Mesenchymal stem cell (in vitro differentiated cells and primary cell): Measurements from ENCODE around the gene OR52E5.

ENCODE experiments used
- DNase-seq: peaks from one replicate; pipeline ENCODE4 v3.0.0-alpha.2; 2013
- H2AFZ ChIP-seq: one replicate; pipeline ENCODE4 v1.6.1; 2013; ENCODE audit warnings: low read depth, mild to moderate bottlenecking, control low read depth, inconsistent platforms, low read length, moderate library complexity
- H2AK5ac ChIP-seq: 2 replicates; pipeline ENCODE4 v1.6.1; 2013; ENCODE audit warnings: low read length, moderate library complexity, mild to moderate bottlenecking, inconsistent platforms; ENCODE audit not compliant: severe bottlenecking
- H2BK120ac ChIP-seq: one replicate; pipeline ENCODE4 v1.6.1; 2013; ENCODE audit warnings: low read depth, mild to moderate bottlenecking, inconsistent platforms, low read length, moderate library complexity
- H2BK12ac ChIP-seq, 2 experiments: one replicate each; pipeline ENCODE4 v1.6.1; 2013; ENCODE audit warnings: inconsistent platforms in 2 of 2, low read length in 2 of 2, mild to moderate bottlenecking in 2 of 2, moderate library complexity in 2 of 2, control low read depth in 1 of 2
- H2BK15ac ChIP-seq: one replicate; pipeline ENCODE4 v1.6.1; 2013; ENCODE audit warnings: mild to moderate bottlenecking, low read depth, inconsistent platforms; ENCODE audit not compliant: poor library complexity, severe bottlenecking
- H2BK5ac ChIP-seq: 2 replicates; pipeline ENCODE4 v1.6.1; 2013; ENCODE audit warnings: low read depth, mild to moderate bottlenecking, low read length, control low read depth, inconsistent platforms; ENCODE audit not compliant: poor library complexity, severe bottlenecking
- H3K14ac ChIP-seq, 2 experiments: one replicate each; pipeline ENCODE4 v1.6.1; 2013; ENCODE audit warnings: inconsistent platforms in 2 of 2, low read length in 2 of 2, control low read depth in 1 of 2, mild to moderate bottlenecking in 1 of 2, moderate library complexity in 1 of 2
- H3K18ac ChIP-seq, 2 experiments: one replicate each; pipeline ENCODE4 v1.6.1; 2013; ENCODE audit warnings: inconsistent platforms in 2 of 2, low read length in 2 of 2, control low read depth in 1 of 2, low read depth in 1 of 2, mild to moderate bottlenecking in 1 of 2
- H3K23ac ChIP-seq, 2 experiments: one replicate each; pipeline ENCODE4 v1.6.1; 2013; ENCODE audit warnings: inconsistent platforms in 2 of 2, low read length in 2 of 2, mild to moderate bottlenecking in 2 of 2, moderate library complexity in 2 of 2, control low read depth in 1 of 2
- H3K27ac ChIP-seq: 2 replicates; pipeline ENCODE4 v1.5.1; 2013; ENCODE audit warnings: mild to moderate bottlenecking, moderate library complexity, low read length, control low read depth, inconsistent platforms; ENCODE audit not compliant: poor library complexity, severe bottlenecking
- H3K27me3 ChIP-seq, 2 experiments: 2 replicates each; pipeline versions ENCODE4 v1.6.1 to v1.7.0; 2013; ENCODE audit warnings: low read length in 2 of 2, mild to moderate bottlenecking in 2 of 2, moderate library complexity in 2 of 2, control low read depth in 1 of 2, inconsistent platforms in 1 of 2; ENCODE audit not compliant: control insufficient read depth in 1 of 2, insufficient read depth in 1 of 2
- H3K36me3 ChIP-seq, 2 experiments: 2 replicates each; pipeline versions ENCODE4 v1.6.1 to v1.7.0; 2013; ENCODE audit warnings: low read length in 2 of 2, control low read depth in 1 of 2, inconsistent platforms in 1 of 2, low read depth in 1 of 2, mild to moderate bottlenecking in 1 of 2; ENCODE audit not compliant: insufficient read depth in 2 of 2, control insufficient read depth in 1 of 2
- H3K4ac ChIP-seq, 2 experiments: one replicate each; pipeline ENCODE4 v1.6.1; 2013; ENCODE audit warnings: inconsistent platforms in 2 of 2, low read length in 2 of 2, mild to moderate bottlenecking in 2 of 2, moderate library complexity in 2 of 2, control low read depth in 1 of 2, low read depth in 1 of 2
- H3K4me1 ChIP-seq: 2 replicates; pipeline ENCODE4 v1.6.1; 2013; ENCODE audit warnings: low read depth, low read length, control low read depth; ENCODE audit not compliant: control insufficient read depth, insufficient read depth
- H3K4me2 ChIP-seq: 2 replicates; pipeline ENCODE4 v1.6.1; 2013; ENCODE audit warnings: low read length, mild to moderate bottlenecking, inconsistent platforms; ENCODE audit not compliant: poor library complexity, severe bottlenecking
- H3K4me3 ChIP-seq, 2 experiments: 2 replicates each; pipeline versions ENCODE4 v1.5.1 to v1.7.0; 2013; ENCODE audit warnings: low read length in 2 of 2, mild to moderate bottlenecking in 2 of 2, control low read depth in 1 of 2, low read depth in 1 of 2; ENCODE audit not compliant: insufficient read depth in 1 of 2
- H3K79me1 ChIP-seq: replicated peaks from 2 replicates; pipeline ENCODE4 v1.6.1; 2013; ENCODE audit warnings: mild to moderate bottlenecking, control low read depth, low read length, inconsistent platforms; ENCODE audit not compliant: poor library complexity, severe bottlenecking
- H3K9ac ChIP-seq: 2 replicates; pipeline ENCODE4 v1.7.0; 2013; ENCODE audit warnings: mild to moderate bottlenecking, low read length, moderate library complexity
- H3K9me3 ChIP-seq: 2 replicates; pipeline ENCODE4 v1.7.0; 2013; ENCODE audit warnings: mild to moderate bottlenecking, low read length; ENCODE audit not compliant: control insufficient read depth
- H4K8ac ChIP-seq: one replicate; pipeline ENCODE4 v1.6.1; 2013; ENCODE audit warnings: inconsistent platforms, mild to moderate bottlenecking, low read length, moderate library complexity
- H4K91ac ChIP-seq: one replicate; pipeline ENCODE4 v1.6.1; 2013; ENCODE audit warnings: mild to moderate bottlenecking, low read length, inconsistent platforms
- WGBS: methylation state at CpG from one replicate; pipeline ENCODE4 v1.1.7; 2013; ENCODE audit warnings: mixed read lengths; 5-methylcytosine and 5-hydroxymethylcytosine counted together

The OR52E5 gene

DNA sequence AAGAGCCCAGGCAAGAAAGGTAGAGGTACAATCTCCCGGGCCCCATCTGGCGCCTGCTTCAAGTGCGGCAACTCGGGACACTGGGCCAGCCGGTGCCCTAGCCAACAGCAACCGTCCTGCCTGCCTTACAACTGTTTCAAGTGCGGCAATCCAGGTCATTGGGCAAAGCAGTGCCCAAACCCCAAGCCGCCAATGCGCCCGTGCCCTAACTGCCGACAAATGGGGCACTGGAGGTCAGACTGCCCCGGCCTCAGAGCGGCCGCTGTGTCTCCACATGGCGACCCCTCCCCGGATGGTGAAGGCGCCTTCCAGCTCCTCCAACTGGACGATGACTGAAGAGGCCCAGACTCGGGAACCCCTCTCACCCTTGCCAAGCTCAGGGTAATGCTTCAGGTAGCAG, 37.6 kb downstream of the OR52E5 start:
- Histone ChIP-seq H3K18ac (no peak overlapping the region), H3K79me1 (no peaks in the 10 kb centered on the region), H3K4me3 (no peak overlapping the region), H2AFZ (no peak overlapping the region), H3K4me2 (no peak overlapping the region), H2AK5ac (no peak overlapping the region), H3K23ac (no peak overlapping the region), H3K27ac (no peak overlapping the region), H3K27me3 (no peaks in the 10 kb centered on the region), H3K4me1 (no peaks in the 10 kb centered on the region), H2BK12ac (no peak overlapping the region), H2BK120ac (no peak overlapping the region), H3K36me3 (no peaks in the 10 kb centered on the region), H4K91ac (no peak overlapping the region), H4K8ac (no peak overlapping the region), H3K14ac (no peak overlapping the region), H2BK15ac (no peak overlapping the region), H2BK5ac (no peak overlapping the region), H3K9ac (no peak overlapping the region), H3K9me3 (peaks cover 16% of the 10 kb centered on the region), H3K4ac (no peak overlapping the region)
- DNase-seq = no peak
- WGBS = 89% methylated on average over 19 of the region's 19 CpGs

DNA sequence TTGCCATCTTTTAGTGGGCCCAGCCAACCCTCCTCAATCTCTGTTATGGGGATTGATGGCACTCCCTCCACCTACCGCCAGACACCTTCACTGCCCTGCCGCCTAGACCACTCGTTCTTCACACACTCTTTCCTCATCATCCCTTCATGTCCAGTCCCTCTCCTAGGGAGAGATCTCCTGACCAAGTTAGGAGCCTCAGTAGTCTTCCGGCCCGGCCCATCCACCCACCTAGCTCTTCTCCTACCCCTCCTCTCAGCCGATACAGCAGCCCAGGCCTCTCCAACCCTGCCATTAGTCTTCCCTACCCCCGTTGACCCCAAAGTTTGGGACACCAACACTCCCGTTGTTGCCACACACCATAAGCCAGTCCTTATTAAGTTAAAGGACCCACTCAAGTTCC, 38.1 kb downstream of the OR52E5 start:
- no peak overlapping the region for H2AFZ ChIP-seq
- H3K79me1 ChIP-seq = no peaks in the 10 kb centered on the region
- H3K9ac ChIP-seq = no peak overlapping the region
- H4K91ac ChIP-seq = no peak overlapping the region
- H2BK5ac ChIP-seq = no peak overlapping the region
- no peak overlapping the region for H3K4ac ChIP-seq
- H3K18ac ChIP-seq = no peak overlapping the region
- no peak overlapping the region for H4K8ac ChIP-seq
- H3K27ac ChIP-seq = no peak overlapping the region
- no peak overlapping the region for H2AK5ac ChIP-seq
- no peaks in the 10 kb centered on the region for H3K4me1 ChIP-seq
- no peak overlapping the region for H2BK120ac ChIP-seq
- no peak for DNase-seq
- no peak overlapping the region for H3K4me2 ChIP-seq
- no peaks in the 10 kb centered on the region for H3K27me3 ChIP-seq
- no peak overlapping the region for H3K4me3 ChIP-seq
- no peak overlapping the region for H3K14ac ChIP-seq
- no peaks in the 10 kb centered on the region for H3K36me3 ChIP-seq
- H2BK12ac ChIP-seq = no peak overlapping the region
- H3K23ac ChIP-seq = no peak overlapping the region
- WGBS = 91% methylated on average over 8 of the region's 8 CpGs
- H3K9me3 ChIP-seq = peaks cover 16% of the 10 kb centered on the region
- no peak overlapping the region for H2BK15ac ChIP-seq

DNA sequence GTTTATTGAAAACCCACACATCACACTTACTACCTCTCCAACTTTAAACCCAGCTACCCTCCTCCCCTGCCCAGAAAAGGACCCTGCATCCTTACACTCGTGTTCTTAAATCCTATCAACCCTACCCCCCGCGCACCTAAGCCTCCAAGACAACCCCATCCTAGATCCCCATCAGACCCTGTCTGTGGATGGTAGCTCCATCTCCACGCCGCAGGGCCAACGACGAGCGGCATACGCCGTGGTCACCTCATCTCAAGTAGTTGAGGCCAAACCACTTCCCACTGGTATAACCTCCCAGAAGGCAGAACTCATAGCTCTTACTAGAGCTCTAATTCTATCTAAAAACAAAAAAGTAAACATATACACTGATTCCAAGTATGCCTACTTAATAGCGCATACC, 39.7 kb downstream of the OR52E5 start:
- 92% methylated on average over 11 of the region's 11 CpGs for WGBS

DNA sequence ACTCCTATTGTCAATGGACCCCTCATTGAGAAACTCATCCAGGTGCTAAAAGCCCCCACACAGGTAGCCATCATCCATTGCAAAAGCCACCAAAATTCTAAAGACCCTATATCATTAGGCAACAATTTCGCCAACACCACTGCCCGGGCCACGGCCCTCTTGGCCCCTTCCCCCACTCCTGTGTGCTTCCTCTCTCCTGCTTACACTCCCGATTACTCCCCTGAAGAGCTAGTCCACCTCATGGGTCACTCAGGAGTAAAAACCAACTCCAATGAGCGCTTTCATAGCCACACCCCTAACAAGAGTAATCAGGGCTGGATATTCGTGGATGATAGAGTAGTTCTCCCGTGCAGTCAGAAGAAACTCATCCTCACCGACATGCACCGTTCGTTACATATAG, 40.1 kb downstream of the OR52E5 start:
- H2BK5ac ChIP-seq = no peak overlapping the region
- H3K4me2 ChIP-seq = no peak overlapping the region
- 90% methylated on average over 10 of the region's 10 CpGs for WGBS
- no peak for DNase-seq
- no peak overlapping the region for H3K18ac ChIP-seq
- peaks cover 13% of the 10 kb centered on the region for H3K9me3 ChIP-seq
- no peak overlapping the region for H4K8ac ChIP-seq
- no peak overlapping the region for H2AK5ac ChIP-seq
- no peaks in the 10 kb centered on the region for H3K36me3 ChIP-seq
- H2BK15ac ChIP-seq = no peak overlapping the region
- H2AFZ ChIP-seq = no peak overlapping the region
- H3K4me3 ChIP-seq = no peak overlapping the region
- H3K79me1 ChIP-seq = no peaks in the 10 kb centered on the region
- no peak overlapping the region for H2BK12ac ChIP-seq
- H3K9ac ChIP-seq = no peak overlapping the region
- no peak overlapping the region for H2BK120ac ChIP-seq
- no peak overlapping the region for H4K91ac ChIP-seq
- H3K4me1 ChIP-seq = no peaks in the 10 kb centered on the region
- H3K14ac ChIP-seq = no peak overlapping the region
- no peak overlapping the region for H3K23ac ChIP-seq
- H3K4ac ChIP-seq = no peak overlapping the region
- H3K27me3 ChIP-seq = no peaks in the 10 kb centered on the region
- no peak overlapping the region for H3K27ac ChIP-seq

More for the DNA sequence above, 39.7 kb downstream of the OR52E5 start:
- Histone ChIP-seq H2AK5ac (no peak overlapping the region), H3K23ac (no peak overlapping the region), H2BK12ac (no peak overlapping the region), H4K91ac (no peak overlapping the region), H2BK5ac (no peak overlapping the region), H3K18ac (no peak overlapping the region), H3K27me3 (no peaks in the 10 kb centered on the region), H3K4me1 (no peaks in the 10 kb centered on the region), H2AFZ (no peak overlapping the region), H3K79me1 (no peaks in the 10 kb centered on the region), H3K4ac (no peak overlapping the region), H2BK15ac (no peak overlapping the region), H3K27ac (no peak overlapping the region), H3K36me3 (no peaks in the 10 kb centered on the region), H3K14ac (no peak overlapping the region), H3K9me3 (peaks cover 13% of the 10 kb centered on the region), H3K9ac (no peak overlapping the region), H3K4me3 (no peak overlapping the region), H2BK120ac (no peak overlapping the region), H3K4me2 (no peak overlapping the region), H4K8ac (no peak overlapping the region)
- no peak for DNase-seq
